22Rv1 (cell line): Measurements from ENCODE around the gene B9D2.

ENCODE experiments used
- H3K27ac ChIP-seq: fragments of 450-650 bp; 2 replicates; pipeline ENCODE4 v1.5.1; 2017
- ZFX ChIP-seq: fragments of 450-650 bp; IDR thresholded peaks from 2 replicates; pipeline ENCODE4 v1.6.1; 2017; ENCODE audit warnings: antibody characterized with exemption, borderline replicate concordance
- TF ChIP-seq, protein P1 (sequence below): fragments of 450-650 bp; IDR thresholded peaks from 2 replicates; pipeline ENCODE4 v1.5.1; 2017; ENCODE audit warnings: mild to moderate bottlenecking

The B9D2 gene

DNA sequence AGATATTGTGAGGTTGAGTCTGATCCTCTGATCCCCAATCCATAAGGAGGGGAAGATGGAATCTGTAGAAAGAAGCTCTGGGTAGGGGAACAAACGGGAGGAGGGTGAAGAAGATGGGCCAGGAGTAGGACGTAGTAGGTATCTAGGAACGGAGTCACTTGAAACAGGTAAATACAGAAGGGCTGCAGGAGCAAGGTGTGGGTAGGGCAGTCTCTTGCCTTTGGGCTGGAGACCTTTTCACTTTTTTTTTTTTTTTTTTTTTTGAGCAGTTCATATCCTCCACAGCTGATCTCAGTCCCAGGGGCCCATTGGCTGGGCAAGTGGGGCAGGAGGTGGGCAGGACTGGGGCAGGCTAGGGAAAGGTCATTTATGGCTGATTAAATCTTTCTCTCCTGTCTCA is 35.1 kb upstream of the B9D2 start:
- no peak overlapping the region for H3K27ac ChIP-seq
- TF ChIP-seq, protein P1, sequence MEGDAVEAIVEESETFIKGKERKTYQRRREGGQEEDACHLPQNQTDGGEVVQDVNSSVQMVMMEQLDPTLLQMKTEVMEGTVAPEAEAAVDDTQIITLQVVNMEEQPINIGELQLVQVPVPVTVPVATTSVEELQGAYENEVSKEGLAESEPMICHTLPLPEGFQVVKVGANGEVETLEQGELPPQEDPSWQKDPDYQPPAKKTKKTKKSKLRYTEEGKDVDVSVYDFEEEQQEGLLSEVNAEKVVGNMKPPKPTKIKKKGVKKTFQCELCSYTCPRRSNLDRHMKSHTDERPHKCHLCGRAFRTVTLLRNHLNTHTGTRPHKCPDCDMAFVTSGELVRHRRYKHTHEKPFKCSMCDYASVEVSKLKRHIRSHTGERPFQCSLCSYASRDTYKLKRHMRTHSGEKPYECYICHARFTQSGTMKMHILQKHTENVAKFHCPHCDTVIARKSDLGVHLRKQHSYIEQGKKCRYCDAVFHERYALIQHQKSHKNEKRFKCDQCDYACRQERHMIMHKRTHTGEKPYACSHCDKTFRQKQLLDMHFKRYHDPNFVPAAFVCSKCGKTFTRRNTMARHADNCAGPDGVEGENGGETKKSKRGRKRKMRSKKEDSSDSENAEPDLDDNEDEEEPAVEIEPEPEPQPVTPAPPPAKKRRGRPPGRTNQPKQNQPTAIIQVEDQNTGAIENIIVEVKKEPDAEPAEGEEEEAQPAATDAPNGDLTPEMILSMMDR = no peak
- no peak for TF ChIP-seq ZFX

DNA sequence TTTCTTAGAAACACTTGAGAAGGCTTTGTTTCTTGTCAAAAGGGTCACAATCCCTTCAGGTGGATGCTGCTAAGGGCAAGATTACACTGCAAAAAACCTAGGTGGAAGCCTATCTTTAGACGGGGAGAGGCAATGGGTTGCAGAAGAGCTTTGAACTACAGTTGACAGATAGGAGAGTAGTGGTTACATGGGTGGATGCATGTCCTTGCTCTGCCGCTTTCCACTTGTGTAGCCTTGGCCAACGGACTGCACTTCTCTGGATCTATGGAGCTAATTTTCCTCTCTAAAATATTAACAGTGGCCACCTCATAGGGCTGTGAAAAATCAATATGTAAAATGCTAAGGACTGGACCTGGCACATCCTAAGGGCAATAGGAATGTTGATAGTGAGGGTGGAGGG is 34.6 kb upstream of the B9D2 start:
- H3K27ac ChIP-seq = no peak overlapping the region
- TF ChIP-seq ZFX = no peak
- TF ChIP-seq, protein P1 = no peak

DNA sequence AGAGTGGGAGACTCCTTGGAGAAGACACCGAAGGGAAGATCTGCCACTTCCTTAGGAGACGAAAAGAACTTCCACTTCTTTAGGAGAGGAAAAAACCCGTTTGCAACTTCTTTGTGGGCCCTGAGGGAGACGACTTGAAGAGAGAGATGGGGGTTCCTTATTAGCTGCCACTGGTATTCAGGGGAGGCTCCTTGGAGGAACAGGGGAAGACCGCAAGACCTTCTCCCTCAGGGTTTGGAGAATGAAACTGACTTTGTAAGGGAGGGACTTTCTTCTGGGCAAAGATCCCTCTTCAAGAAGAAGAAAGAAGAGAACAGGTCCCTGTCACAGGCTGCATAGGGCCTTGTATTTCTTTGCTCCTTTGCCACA is 34.1 kb upstream of the B9D2 start:
- H3K27ac ChIP-seq = peak overlapping the region; percentile 84
- TF ChIP-seq, protein P1 = no peak
- no peak for TF ChIP-seq ZFX

DNA sequence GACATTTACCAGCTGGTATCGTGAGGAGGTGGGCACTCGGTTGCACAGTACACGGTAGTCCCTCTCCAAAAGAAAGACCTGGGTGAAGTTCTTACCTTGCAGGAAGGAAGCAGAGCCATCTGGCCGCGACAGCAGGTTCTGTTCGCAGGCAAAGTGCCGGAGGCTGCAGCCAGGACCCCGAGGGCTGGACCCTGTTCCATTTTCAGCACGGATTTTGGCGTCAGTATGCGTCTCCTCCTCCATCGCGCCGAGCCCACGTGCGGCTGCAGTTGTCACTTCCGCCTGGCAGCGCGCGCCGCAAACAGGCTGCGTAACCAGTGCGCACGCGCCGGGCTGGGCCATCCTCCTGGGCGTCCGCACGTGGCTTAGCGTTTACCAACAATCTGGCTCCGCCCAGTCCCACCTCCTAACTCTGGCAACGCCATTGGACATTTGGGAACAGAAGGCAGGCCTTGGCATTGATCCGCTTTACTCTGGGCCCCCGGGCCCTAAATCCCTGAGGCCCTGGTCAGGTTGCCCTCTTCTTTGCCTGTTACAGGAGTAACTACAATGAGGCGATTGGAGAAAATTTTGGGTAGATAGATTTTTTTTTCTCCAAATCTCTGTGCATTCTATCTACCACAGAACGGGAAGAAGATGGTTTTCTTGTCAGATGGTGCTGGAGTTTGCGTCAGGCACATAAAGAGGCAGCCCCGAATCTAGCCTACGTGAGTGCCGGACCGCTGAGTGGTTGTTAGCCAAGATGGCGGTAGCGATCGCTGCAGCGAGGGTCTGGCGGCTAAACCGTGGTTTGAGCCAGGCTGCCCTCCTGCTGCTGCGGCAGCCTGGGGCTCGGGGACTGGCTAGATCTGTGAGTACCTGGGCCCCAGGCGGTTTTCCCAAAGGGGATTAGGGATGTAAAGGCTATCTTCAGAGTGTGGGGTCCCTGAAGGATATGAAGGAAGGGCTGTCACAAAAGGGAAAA is 33.4 kb upstream of the B9D2 start, which contains the start of the genes BCKDHA and EXOSC5:
BCKDHA (plus strand) TSS at position 733 of the 964 bp plus-strand sequence; CDS start at position 743, 10 bp downstream.
EXOSC5 (minus strand) TSS at position 274 of the 964 bp plus-strand sequence; CDS start at position 243, 31 bp downstream.
- peak within 1 kb of the TSS; percentile 84 for H3K27ac ChIP-seq
- no peak for TF ChIP-seq ZFX
- TF ChIP-seq, protein P1 = no peak

DNA sequence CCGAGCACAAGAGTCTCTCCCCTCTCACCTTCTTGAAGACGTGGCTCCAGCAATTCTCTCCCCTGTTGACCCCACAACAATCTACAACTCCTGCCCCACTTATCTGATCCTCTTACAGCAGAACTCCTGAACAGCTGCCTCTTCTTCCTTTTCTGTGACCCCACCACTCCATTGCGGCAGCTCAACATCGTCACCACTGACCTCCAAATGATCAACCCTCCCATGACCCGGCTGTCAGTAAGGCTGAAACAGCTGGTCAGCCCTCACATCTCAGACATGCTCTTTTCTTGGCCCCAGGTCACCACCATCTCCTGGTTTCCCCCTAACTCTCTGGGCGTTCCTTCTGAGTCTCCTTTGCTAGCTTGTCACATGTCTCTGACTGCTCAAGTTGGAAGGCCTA is 31.4 kb upstream of the B9D2 start:
- no peak overlapping the region for H3K27ac ChIP-seq
- TF ChIP-seq, protein P1 = no peak
- TF ChIP-seq ZFX = no peak

DNA sequence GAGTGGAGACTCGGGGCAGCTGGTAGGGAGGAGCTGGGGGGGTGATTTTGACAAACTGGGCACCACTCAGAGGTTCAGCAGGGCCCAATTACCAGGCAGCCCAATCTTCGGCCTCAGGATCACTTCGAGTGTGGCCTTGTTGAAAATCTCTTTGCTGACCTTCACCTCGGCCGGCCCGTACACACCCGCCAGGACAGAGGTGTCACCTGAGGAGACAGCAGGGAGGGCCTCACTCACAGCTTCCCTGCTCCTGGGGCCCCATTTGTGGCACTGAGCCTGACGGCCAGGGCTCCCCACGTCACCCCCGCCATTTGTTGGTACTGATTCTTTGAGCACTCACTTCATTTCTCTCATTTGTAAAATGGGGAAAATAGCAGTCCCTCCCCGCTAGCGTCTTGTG is 28.8 kb upstream of the B9D2 start:
- TF ChIP-seq, protein P1 = no peak
- TF ChIP-seq ZFX = no peak
- no peak overlapping the region for H3K27ac ChIP-seq

DNA sequence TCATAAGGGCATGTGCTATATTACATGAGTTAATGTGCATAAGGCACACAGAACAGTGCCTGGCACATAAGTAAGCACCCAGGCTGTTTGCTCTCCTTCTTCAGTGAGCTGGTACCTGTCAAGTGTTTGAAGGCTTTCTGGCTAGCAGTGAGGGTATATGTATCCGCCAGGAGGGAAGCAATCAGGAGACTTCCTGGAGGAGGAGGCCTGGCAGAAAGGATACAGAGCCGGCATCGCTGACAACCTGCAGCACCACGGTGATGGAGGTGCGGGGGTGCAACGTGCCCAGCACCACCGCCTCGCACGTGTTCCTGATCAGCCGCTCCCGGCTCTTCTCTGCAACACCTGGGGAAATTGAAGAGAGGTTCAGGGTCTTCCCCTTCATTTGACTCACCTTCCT is 27.7 kb upstream of the B9D2 start:
- TF ChIP-seq, protein P1 = no peak
- no peak for TF ChIP-seq ZFX
- H3K27ac ChIP-seq = no peak overlapping the region
